ENCODE data around the gene IRGC. TPM values are rescaled to one million over a fixed set of nuclear protein-coding genes. Genes with fewer than 3 reads are reported as not detected.
"Not testable (repeated sequence)": the region's sequence is repeated elsewhere in the genome, so short reads cannot be mapped to it uniquely, and the experiment has no call there.

The IRGC gene
- total RNA-seq, result not detected

- no peak for DNase-seq (ENCODE audit: low spot score)
Measured at GRCh38 chr19:43715776-43716175, at the start of gene IRGC. TSS of gene IRGC (plus strand) at chr19:43716076. CDS start at chr19:43718559, 2,483 bp downstream.

GRCh38 chr19:43667126-43667875 lies 48.6 kb upstream of the IRGC start:
- DNase-seq (ENCODE audit: low spot score), result peak; percentile 56

GRCh38 chr19:43667876-43668405 lies 47.9 kb upstream of the IRGC start:
- no peak for DNase-seq (ENCODE audit: low spot score)

- DNase-seq (ENCODE audit: low spot score), result peak; percentile 99
Measured at GRCh38 chr19:43668406-43669109, 47.3 kb upstream of the IRGC start.

GRCh38 chr19:43672061-43672679 lies 43.7 kb upstream of the IRGC start:
- DNase-seq (ENCODE audit: low spot score), result no peak

GRCh38 chr19:43673637-43674036 lies 42.2 kb upstream of the IRGC start:
- no peak for DNase-seq (ENCODE audit: low spot score)

- DNase-seq (ENCODE audit: low spot score), result no peak
Measured at GRCh38 chr19:43674183-43674582, 41.7 kb upstream of the IRGC start.

GRCh38 chr19:43674596-43674995 lies 41.3 kb upstream of the IRGC start:
- no peak for DNase-seq (ENCODE audit: low spot score)

- DNase-seq (ENCODE audit: low spot score), result peak; percentile 84
Measured at GRCh38 chr19:43675269-43675879, 40.5 kb upstream of the IRGC start.

- DNase-seq (ENCODE audit: low spot score), result no peak
Measured at GRCh38 chr19:43675906-43676305, 40.0 kb upstream of the IRGC start.

- no peak for DNase-seq (ENCODE audit: low spot score)
Measured at GRCh38 chr19:43678512-43679261, 37.2 kb upstream of the IRGC start.

- DNase-seq (ENCODE audit: low spot score), result no peak
Measured at GRCh38 chr19:43681821-43682220, 34.1 kb upstream of the IRGC start.

GRCh38 chr19:43682269-43682668 lies 33.6 kb upstream of the IRGC start:
- not testable (repeated sequence) for DNase-seq (ENCODE audit: low spot score)

- DNase-seq (ENCODE audit: low spot score), result no peak
Measured at GRCh38 chr19:43682824-43683661, 32.8 kb upstream of the IRGC start.

- DNase-seq (ENCODE audit: low spot score), result no peak
Measured at GRCh38 chr19:43683905-43684304, 32.0 kb upstream of the IRGC start.

GRCh38 chr19:43684326-43684725 lies 31.6 kb upstream of the IRGC start:
- DNase-seq (ENCODE audit: low spot score), result no peak

GRCh38 chr19:43687660-43687997 lies 28.2 kb upstream of the IRGC start:
- DNase-seq (ENCODE audit: low spot score), result no peak

GRCh38 chr19:43688059-43688701 lies 27.7 kb upstream of the IRGC start:
- DNase-seq (ENCODE audit: low spot score), result no peak

GRCh38 chr19:43690444-43690843 lies 25.4 kb upstream of the IRGC start:
- no peak for DNase-seq (ENCODE audit: low spot score)

GRCh38 chr19:43690890-43691289 lies 25.0 kb upstream of the IRGC start:
- DNase-seq (ENCODE audit: low spot score), result no peak
